Panc1 (cell line): ENCODE results near the gene GNAQ.

Experiments
- CTCF ChIP-seq: fragments of 450-650 bp; IDR thresholded peaks from 2 replicates; pipeline ENCODE4 v1.5.1; 2017; ENCODE audit warnings: mild to moderate bottlenecking
- POLR2AphosphoS5 ChIP-seq: IDR thresholded peaks from 2 replicates; pipeline ENCODE4 v1.6.1; 2012; ENCODE audit warnings: mild to moderate bottlenecking, low read depth, low read length, moderate library complexity
- SIN3A ChIP-seq: IDR thresholded peaks from 2 replicates; pipeline ENCODE4 v1.6.1; 2012; ENCODE audit warnings: low read depth, mild to moderate bottlenecking, low read length, moderate library complexity, borderline replicate concordance; ENCODE audit not compliant: insufficient read depth

GRCh38 chr9:77983320-77983662 is 48.3 kb downstream of the GNAQ start:
- TF ChIP-seq CTCF (no peak), SIN3A (no peak), POLR2AphosphoS5 (no peak)
